GM12878 (cell line): ENCODE data around the gene EID1. TPM values are rescaled to one million over a fixed set of nuclear protein-coding genes. Genes with fewer than 3 reads are reported as not detected.

ENCODE experiments used
- ATAC-seq: fragments of 200-7000 bp; cut with Tn5 transposase; 3 replicates; pipeline ENCODE4 v1.9.1; 2020; ENCODE audit warnings: mild to moderate bottlenecking, moderate library complexity
- BruUV-seq: library from RNA; stranded (reverse); fragments of 400-500 nt; replicated peaks from 2 replicates; lab custom pipeline; 2021; lab: Mats Ljungman, UMichigan
- CTCF ChIA-PET: fragments of 300-600 bp; sonication (Branson Sonifier 250); formaldehyde crosslinking; extraction: SDS; loops from one replicate; lab custom pipeline; 2021; ENCODE audit warnings: inconsistent platforms; lab: Yijun Ruan, JAX
- POLR2A ChIA-PET: fragments of 350-600 bp; formaldehyde crosslinking; extraction: SDS; loops from one replicate; lab custom pipeline; 2021; ENCODE audit warnings: inconsistent platforms; lab: Charles Lee
- RAD21 ChIA-PET: fragments of 300-600 bp; sonication (Branson Sonifier 250); formaldehyde crosslinking; loops from one replicate; lab custom pipeline; 2023; ENCODE audit warnings: antibody characterized with exemption; ENCODE audit not compliant: unreplicated experiment; lab: Charles Lee
- SMC1A ChIA-PET: fragments of 300-600 bp; sonication (Branson Sonifier 250); formaldehyde crosslinking; loops from one replicate; lab custom pipeline; 2023; ENCODE audit not compliant: unreplicated experiment, uncharacterized antibody; lab: Charles Lee
- DNase-seq: peaks from one replicate; pipeline ENCODE4 v3.0.0-alpha.2; 2011; ENCODE audit warnings: low read depth, low spot score
- FAIRE-seq: peaks from 3 replicates; lab custom pipeline; 2011; peaks lifted over from hg19 to GRCh38; lab: Jason Lieb, UNC
- H2AFZ ChIP-seq: 2 replicates; pipeline ENCODE4 v1.6.0; 2011; ENCODE audit warnings: low read depth, low read length, control low read depth; ENCODE audit not compliant: control insufficient read depth
- H3K27ac ChIP-seq: 2 replicates; pipeline ENCODE4 v1.5.1; 2011; ENCODE audit warnings: control low read depth; ENCODE audit not compliant: control insufficient read depth, insufficient read depth
- H3K27me3 ChIP-seq, 2 experiments: replicated peaks in 1 of 2; 2 replicates each; pipeline versions ENCODE4 v1.6.0 to v1.6.1; 2011; ENCODE audit warnings: low read length in 1 of 2; ENCODE audit not compliant: control insufficient read depth in 2 of 2, insufficient read depth in 2 of 2
- H3K36me3 ChIP-seq, 2 experiments: 2 replicates each; pipeline ENCODE4 v1.5.1; 2011; ENCODE audit warnings: low read length in 1 of 2; ENCODE audit not compliant: control insufficient read depth in 2 of 2, insufficient read depth in 2 of 2
- H3K4me1 ChIP-seq: 2 replicates; pipeline ENCODE4 v1.6.1; 2011; ENCODE audit warnings: mild to moderate bottlenecking, low read length, moderate library complexity, mixed read lengths; ENCODE audit not compliant: control insufficient read depth, insufficient read depth
- H3K4me2 ChIP-seq: 2 replicates; pipeline ENCODE4 v1.6.0; 2011; ENCODE audit warnings: control low read depth; ENCODE audit not compliant: control insufficient read depth, insufficient read depth
- H3K4me3 ChIP-seq: fragments of 200-600 bp; sonication (generic); 2 replicates; pipeline ENCODE4 v1.5.1; 2016
- H3K79me2 ChIP-seq: 2 replicates; pipeline ENCODE4 v1.6.0; 2011; ENCODE audit warnings: low read length; ENCODE audit not compliant: control insufficient read depth, insufficient read depth
- H3K9ac ChIP-seq: 2 replicates; pipeline ENCODE4 v1.8.0; 2011; ENCODE audit warnings: low read length, control low read depth, mixed read lengths; ENCODE audit not compliant: control insufficient read depth, insufficient read depth
- H3K9me3 ChIP-seq: replicated peaks from 3 replicates; pipeline ENCODE4 v1.5.1; 2011; ENCODE audit warnings: mild to moderate bottlenecking, low read length; ENCODE audit not compliant: control insufficient read depth, insufficient read depth
- H4K20me1 ChIP-seq: 2 replicates; pipeline ENCODE4 v1.6.0; 2011; ENCODE audit not compliant: control insufficient read depth, insufficient read depth
- BRCA1 ChIP-seq: IDR thresholded peaks from 2 replicates; pipeline ENCODE4 v1.6.1; 2011; ENCODE audit warnings: low read depth, low read length, improper control_type of control experiment
- KDM1A ChIP-seq: fragments of 200-600 bp; sonication (generic); IDR thresholded peaks from 2 replicates; pipeline ENCODE4 v1.6.1; 2016; ENCODE audit warnings: borderline replicate concordance
- MTA3 ChIP-seq: IDR thresholded peaks from 2 replicates; pipeline ENCODE4 v1.6.1; 2012; ENCODE audit warnings: low read length, inconsistent platforms, borderline replicate concordance
- MYB ChIP-seq: fragments of 150-350 bp; IDR thresholded peaks from 2 replicates; pipeline ENCODE4 v1.6.1; 2014; ENCODE audit warnings: mild to moderate bottlenecking, low read depth, low read length, borderline replicate concordance
- RAD21 ChIP-seq: IDR thresholded peaks from 2 replicates; pipeline ENCODE4 v1.6.1; 2011; ENCODE audit warnings: mild to moderate bottlenecking, low read depth, low read length, moderate library complexity; ENCODE audit not compliant: insufficient read depth
- RCOR1 ChIP-seq: conservative IDR thresholded peaks from 2 replicates; pipeline ENCODE4 v1.6.1; 2012; ENCODE audit warnings: low read depth, low read length, improper control_type of control experiment
- SMARCA5 ChIP-seq: fragments of 450-650 bp; IDR thresholded peaks from 2 replicates; pipeline ENCODE4 v1.6.1; 2017; ENCODE audit warnings: mild to moderate bottlenecking
- TCF3 ChIP-seq: IDR thresholded peaks from 2 replicates; pipeline ENCODE4 v1.6.1; 2012; ENCODE audit warnings: low read depth, mild to moderate bottlenecking, low read length, borderline replicate concordance; ENCODE audit not compliant: insufficient read depth
- YBX1 ChIP-seq: fragments of 450-650 bp; IDR thresholded peaks from 2 replicates; pipeline ENCODE4 v1.6.1; 2016; ENCODE audit warnings: antibody characterized with exemption
- ZNF384 ChIP-seq: IDR thresholded peaks from 2 replicates; pipeline ENCODE4 v1.6.1; 2012; ENCODE audit warnings: low read depth, mild to moderate bottlenecking, low read length, improper control_type of control experiment, borderline replicate concordance
- WGBS: methylation state at CpG from one replicate; pipeline ENCODE4 v1.1.6; 2016; ENCODE audit warnings: low lambda C conversion rate; ENCODE audit not compliant: insufficient replicate concordance, insufficient coverage; ENCODE audit errors: missing lambda C conversion rate; 5-methylcytosine and 5-hydroxymethylcytosine counted together
- in situ Hi-C: fragments of 300-500 bp; cut with MboI; formaldehyde crosslinking; loops from 9 replicates; pipeline ENCODE4 v1.14.3; 2018; ENCODE audit warnings: mixed read lengths
- intact Hi-C: fragments of 100-400 bp; cut with micrococcal nuclease; formaldehyde crosslinking; loops from one replicate; pipeline ENCODE4 v1.14.2; 2022; ENCODE audit not compliant: unreplicated experiment
- polyA plus RNA-seq, 11 experiments: library from polyadenylated mRNA; depleted of rRNA in 4 of 11; unstranded in 6 of 11; stranded (reverse) in 5 of 11; fragments of >200 nt; fragmentation: Nextera tagmentation in 4 of 11; fragmentation: Illumina TruSeq in 1 of 11; extraction: Ambion mirVana in 4 of 11; extraction: Trizol in 1 of 11; gene quantifications; 1 replicate in 1 of 11; 2 replicates in 10 of 11; pipeline versions ENCODE4 v1.2.1 to v1.2.3, GENCODE V29; 2011 to 2016; ENCODE audit warnings: inconsistent platforms in 2 of 11, missing spikeins in 2 of 11, low read depth in 1 of 11
- total RNA-seq, 4 experiments: library from RNA; depleted of rRNA in 3 of 4; stranded (reverse); fragments of >200 nt in 3 of 4; fragmentation: Illumina TruSeq in 1 of 4; extraction: Trizol in 1 of 4; gene quantifications; 2 replicates each; pipeline versions ENCODE4 v1.2.1 to v1.2.3, GENCODE V29; 2013 to 2021
- TF ChIP-seq, protein P1 (sequence below): fragments of 450-650 bp; IDR thresholded peaks from 2 replicates; pipeline ENCODE4 v1.6.1; 2016; ENCODE audit warnings: mild to moderate bottlenecking
- TF ChIP-seq, protein P2 (sequence below): fragments of 450-650 bp; conservative IDR thresholded peaks from 2 replicates; pipeline ENCODE4 v1.6.1; 2017; ENCODE audit warnings: mild to moderate bottlenecking, moderate library complexity

The EID1 gene
- total and polyA plus RNA-seq, 10 of the 15 experiments (the other 5 are each of a cell fraction or from before 2014, with no cell fraction given) = 45.6 to 210 (median 124) TPM

DNA sequence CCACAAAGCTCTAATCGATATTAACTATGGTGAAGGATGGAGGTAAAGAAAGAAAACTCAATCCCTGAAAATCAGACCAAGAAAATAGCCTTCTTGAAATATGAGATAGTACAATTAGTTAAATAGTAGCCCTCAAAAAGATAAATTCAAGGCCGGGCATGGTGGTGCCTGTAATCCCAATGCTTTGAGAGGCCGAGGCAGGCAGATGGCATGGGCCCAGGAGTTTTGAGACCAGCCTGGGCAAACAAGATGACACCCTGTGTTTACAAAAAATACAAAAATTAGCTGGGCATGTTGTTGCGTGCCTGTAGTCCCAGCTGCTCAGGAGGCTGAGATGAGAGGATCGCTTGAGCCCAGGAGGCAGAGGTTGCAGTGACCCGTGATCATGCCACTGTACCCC is 35.4 kb upstream of the EID1 start (continued):
- no peak for TF ChIP-seq SMARCA5
- TF ChIP-seq, all 136 proteins: peak for 0

DNA sequence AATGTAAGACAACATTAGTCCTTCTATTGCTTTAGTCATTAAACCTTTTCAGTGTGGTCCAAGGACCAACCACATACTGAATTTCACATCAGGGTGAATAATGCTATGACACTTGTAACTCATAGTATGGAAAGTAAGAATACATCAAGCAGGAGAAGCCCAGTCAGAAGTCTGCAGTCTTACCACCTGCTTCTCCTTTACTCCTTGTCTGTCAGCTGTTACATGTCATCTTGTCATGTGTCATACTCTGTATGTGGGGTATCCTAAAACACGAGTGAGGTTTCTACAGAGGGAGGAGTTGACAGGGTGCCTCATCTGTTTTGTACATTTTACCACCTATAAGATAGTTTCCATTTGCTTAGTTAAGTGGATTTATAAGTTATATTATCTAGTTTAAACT is 32.8 kb upstream of the EID1 start:
- no peaks in the 10 kb centered on the region for H4K20me1 ChIP-seq
- H3K79me2 ChIP-seq = no peaks in the 10 kb centered on the region
- no peak for FAIRE-seq
- no peaks in the 10 kb centered on the region for H3K4me1 ChIP-seq
- ATAC-seq = no peak
- BruUV-seq = no TSS peak
- in situ Hi-C loops = no loop called here
- TF ChIP-seq, protein P1, sequence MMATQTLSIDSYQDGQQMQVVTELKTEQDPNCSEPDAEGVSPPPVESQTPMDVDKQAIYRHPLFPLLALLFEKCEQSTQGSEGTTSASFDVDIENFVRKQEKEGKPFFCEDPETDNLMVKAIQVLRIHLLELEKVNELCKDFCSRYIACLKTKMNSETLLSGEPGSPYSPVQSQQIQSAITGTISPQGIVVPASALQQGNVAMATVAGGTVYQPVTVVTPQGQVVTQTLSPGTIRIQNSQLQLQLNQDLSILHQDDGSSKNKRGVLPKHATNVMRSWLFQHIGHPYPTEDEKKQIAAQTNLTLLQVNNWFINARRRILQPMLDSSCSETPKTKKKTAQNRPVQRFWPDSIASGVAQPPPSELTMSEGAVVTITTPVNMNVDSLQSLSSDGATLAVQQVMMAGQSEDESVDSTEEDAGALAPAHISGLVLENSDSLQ = no peak
- TF ChIP-seq BRCA1 (no peak), RAD21 (no peak), YBX1 (no peak)
- POLR2A ChIA-PET = no interaction called here
- no peak overlapping the region for H3K4me3 ChIP-seq
- H3K27me3 ChIP-seq = no peaks in the 10 kb centered on the region
- no peaks in the 10 kb centered on the region for H3K36me3 ChIP-seq
- no peak for DNase-seq
- H3K9me3 ChIP-seq = no peaks in the 10 kb centered on the region
- RAD21 ChIA-PET = no interaction called here
- H2AFZ ChIP-seq = no peak overlapping the region
- H3K4me2 ChIP-seq = no peak overlapping the region
- H3K9ac ChIP-seq = no peak overlapping the region
- H3K27ac ChIP-seq = no peak overlapping the region
- SMC1A ChIA-PET = no interaction called here
- intact Hi-C loops = no loop called here
- 46% methylated on average over 1 of the region's 1 CpG for WGBS
- CTCF ChIA-PET = interaction anchor here (0.7 to 1.3 kb wide), 2 partner anchors 17 to 489 kb away, joined by 3 read pairs; no protein-coding TSS in a partner anchor

DNA sequence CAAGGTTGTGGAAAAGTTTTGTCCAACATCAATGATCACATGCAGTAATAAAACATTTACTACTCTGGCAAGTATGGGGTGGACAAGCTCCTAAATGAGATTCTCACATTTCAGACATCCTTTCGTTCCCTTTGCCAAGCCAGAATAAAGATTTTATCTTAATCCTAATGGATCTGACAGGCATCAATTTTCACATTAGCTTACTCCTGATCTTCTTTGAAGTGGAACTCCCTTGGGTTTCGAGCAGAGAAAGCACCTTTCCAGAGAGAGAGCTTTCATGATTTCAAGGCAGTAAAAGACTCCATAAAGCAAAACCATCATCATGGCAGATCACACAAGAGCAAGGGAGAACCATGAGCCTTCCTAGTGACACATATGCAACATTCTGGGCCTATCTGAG is 27.3 kb upstream of the EID1 start:
- Histone ChIP-seq H3K79me2 (no peaks in the 10 kb centered on the region), H3K4me3 (no peak overlapping the region), H3K4me2 (no peak overlapping the region), H3K4me1 (no peaks in the 10 kb centered on the region), H3K27me3 (no peaks in the 10 kb centered on the region), H2AFZ (no peak overlapping the region), H3K27ac (no peak overlapping the region), H3K9me3 (no peaks in the 10 kb centered on the region), H4K20me1 (no peaks in the 10 kb centered on the region), H3K36me3 (no peaks in the 10 kb centered on the region), H3K9ac (no peak overlapping the region)
- intact Hi-C loops = loop anchor here (10.0 kb wide), 1 partner anchor 1154 kb away; no protein-coding TSS in a partner anchor
- ChIA-PET SMC1A (no interaction called here), RAD21 (no interaction called here), POLR2A (no interaction called here), CTCF (interaction anchor here (1.0 kb wide), 1 partner anchor 571 kb away, joined by 3 read pairs; no protein-coding TSS in a partner anchor)
- 43% methylated on average over 2 of the region's 2 CpGs for WGBS
- ATAC-seq (no peak), FAIRE-seq (no peak), DNase-seq (no peak)
- BruUV-seq = no TSS peak
- in situ Hi-C loops = no loop called here
- TF ChIP-seq, protein P2, sequence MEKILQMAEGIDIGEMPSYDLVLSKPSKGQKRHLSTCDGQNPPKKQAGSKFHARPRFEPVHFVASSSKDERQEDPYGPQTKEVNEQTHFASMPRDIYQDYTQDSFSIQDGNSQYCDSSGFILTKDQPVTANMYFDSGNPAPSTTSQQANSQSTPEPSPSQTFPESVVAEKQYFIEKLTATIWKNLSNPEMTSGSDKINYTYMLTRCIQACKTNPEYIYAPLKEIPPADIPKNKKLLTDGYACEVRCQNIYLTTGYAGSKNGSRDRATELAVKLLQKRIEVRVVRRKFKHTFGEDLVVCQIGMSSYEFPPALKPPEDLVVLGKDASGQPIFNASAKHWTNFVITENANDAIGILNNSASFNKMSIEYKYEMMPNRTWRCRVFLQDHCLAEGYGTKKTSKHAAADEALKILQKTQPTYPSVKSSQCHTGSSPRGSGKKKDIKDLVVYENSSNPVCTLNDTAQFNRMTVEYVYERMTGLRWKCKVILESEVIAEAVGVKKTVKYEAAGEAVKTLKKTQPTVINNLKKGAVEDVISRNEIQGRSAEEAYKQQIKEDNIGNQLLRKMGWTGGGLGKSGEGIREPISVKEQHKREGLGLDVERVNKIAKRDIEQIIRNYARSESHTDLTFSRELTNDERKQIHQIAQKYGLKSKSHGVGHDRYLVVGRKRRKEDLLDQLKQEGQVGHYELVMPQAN = no peak
- TF ChIP-seq KDM1A = no peak
- TF ChIP-seq YBX1 = no peak
- no peak for TF ChIP-seq MYB
- no peak for TF ChIP-seq TCF3
- no peak for TF ChIP-seq ZNF384
- no peak for TF ChIP-seq MTA3
- TF ChIP-seq RCOR1 = no peak
